Superior temporal gyrus (tissue), 1 donor: ENCODE measurements around the gene KLK4.
A peak's percentile ranks its signal among the peaks of the same experiment; 100 is the strongest.

Experiments
- DNase-seq: peaks from one replicate; pipeline ENCODE4 v3.0.0-alpha.2; 2016; ENCODE audit errors: extremely low spot score

KLK4 gene, protein sequence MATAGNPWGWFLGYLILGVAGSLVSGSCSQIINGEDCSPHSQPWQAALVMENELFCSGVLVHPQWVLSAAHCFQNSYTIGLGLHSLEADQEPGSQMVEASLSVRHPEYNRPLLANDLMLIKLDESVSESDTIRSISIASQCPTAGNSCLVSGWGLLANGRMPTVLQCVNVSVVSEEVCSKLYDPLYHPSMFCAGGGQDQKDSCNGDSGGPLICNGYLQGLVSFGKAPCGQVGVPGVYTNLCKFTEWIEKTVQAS

DNA sequence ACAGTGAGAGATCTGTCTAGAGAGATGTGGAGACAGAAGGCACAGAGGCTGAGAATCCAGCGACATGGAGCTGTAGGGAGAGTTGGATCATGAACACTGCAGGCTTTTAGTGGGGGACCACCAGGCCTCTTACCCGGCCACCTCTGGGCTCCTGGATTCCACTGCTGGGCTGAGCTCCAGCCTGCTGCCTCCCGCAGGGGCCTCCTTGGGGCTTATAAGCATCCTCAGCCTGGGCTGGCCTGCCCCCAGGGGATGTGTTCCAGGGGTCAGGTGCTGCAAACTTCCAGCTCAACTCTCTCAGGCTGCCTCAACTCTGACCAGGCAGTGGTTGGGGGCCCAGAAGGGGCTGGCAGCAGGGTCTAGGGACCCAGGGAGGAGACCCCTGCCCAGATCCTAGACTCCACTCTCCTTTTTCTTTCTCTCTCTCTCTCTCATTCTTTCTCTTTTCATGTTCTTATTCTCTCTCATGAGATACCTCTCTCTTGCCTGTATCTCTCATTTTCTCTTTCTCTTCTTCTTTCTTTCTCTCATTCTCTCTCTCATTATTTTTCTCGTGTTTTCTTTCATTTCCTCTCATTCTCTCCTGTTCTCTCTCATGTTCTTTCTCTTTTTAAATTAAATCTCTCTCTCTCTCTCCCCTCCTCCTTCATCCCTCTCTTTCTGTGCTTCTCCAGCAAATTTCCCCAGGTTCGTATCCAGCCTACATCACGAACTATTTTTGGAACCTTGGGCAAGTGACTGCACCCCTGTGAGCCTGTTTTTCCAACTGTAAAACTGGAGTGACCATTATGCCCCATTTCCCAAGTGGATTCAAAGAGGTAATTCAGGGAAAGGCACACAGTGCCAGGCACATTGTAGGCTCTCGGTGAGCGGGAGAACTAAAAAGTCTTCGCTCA is at the start of gene KLK4:
TSS of gene KLK4 (minus strand) at position 190 of the 896 bp plus-strand sequence. CDS start 657 bp downstream, outside the sequence.
- DNase-seq, result no peak

DNA sequence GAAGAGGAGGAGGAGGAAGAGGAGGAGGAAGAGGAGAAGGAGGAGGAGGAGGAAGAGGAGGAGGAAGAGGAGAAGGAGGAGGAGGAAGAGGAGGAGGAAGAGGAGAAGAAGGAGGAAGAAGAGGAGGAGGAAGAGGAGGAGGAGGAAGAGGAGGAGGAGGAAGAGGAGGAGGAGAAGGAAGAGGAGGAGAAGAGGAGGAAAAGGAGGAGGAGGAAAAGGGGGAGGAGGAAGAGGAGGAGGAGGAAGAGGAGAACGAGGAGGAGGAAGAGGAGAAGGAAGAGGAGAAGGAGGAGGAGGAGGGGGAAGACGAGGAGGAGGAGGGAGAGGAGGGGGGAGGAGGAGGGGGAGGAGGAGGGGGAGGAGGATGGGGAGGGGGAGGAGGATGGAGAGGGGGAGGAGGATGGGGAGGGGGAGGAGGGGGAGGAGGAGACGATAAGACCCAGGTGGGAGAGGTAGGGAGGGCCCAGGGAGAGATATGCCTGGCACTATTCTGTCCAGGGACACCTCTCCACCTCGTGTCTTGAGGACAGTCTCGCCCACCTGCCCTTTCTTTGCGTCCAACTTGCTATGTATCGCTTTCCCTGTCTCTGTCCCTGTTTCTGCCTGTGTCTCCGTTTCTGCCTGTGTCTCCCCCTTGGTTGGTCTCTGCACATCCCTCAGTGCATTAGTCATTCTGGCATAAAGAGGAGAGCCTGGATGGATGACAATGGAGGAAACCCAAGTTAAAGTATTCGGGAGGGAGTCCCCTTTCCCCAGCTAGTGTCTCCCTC is 48.7 kb upstream of the KLK4 start:
- no peak for DNase-seq

DNA sequence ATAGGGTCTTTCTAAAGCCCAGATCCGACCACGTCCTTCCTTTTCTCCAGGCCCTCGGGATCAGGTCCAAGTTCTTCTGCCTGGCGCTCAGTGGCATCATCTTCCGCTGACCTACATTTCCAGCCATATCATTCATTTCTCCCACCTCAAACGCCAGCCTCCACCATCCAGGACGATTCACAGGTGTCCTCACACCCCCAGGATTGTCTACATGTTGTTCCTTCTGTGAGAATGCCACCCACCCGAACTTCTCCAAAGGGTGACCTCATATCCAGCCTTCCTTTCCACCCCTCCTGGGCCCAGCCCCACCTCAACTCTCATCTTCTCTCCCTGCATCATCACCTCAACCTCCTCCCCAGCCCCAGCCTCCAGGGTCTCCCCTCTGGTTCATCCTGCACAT is 46.4 kb upstream of the KLK4 start:
- DNase-seq, result no peak

DNA sequence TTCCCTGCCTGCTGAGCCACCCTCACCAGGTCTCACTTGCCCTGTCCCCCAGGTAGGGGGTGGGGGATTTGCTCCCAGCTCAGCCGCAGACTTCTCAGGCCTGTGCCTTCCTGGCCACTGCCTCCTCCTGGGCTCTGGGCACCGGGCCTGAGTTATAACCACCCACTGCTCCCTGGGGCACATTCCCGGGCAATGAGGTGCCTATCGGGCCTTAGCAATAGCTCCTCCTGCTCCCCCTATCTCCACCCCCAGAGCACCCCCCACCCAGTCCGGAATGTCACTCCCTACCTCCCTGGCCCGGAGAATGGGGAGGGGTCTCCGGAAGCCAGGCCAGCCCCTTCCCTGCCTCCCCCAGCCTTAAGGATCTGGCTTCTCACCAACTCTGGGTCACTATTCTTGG is 41.7 kb upstream of the KLK4 start, which contains the start of gene KLK5:
TSS of gene KLK5 (minus strand) at position 129 of the 400 bp plus-strand sequence. CDS start 381 bp downstream, outside the sequence.
- DNase-seq, result no peak

DNA sequence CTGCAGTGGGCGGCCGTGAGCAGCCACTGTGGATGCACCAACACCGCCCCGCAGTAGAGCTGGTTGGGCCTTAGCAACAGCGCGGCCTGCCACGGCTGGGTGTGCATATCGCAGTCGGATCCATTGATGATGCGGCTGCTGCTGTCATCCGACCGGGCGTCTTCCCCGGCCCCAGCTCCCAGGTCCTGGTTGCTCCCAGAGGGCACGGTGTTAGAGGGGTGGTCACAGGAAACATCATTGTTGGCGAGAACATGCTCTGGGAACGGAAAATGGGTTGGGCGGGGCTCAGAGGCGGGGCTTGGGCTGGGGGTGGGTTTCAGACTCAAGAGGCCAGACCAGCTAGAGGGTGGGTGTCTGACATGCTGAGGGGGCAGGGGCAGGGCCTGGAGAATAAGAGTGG is 38.7 kb upstream of the KLK4 start:
- DNase-seq, result no peak

DNA sequence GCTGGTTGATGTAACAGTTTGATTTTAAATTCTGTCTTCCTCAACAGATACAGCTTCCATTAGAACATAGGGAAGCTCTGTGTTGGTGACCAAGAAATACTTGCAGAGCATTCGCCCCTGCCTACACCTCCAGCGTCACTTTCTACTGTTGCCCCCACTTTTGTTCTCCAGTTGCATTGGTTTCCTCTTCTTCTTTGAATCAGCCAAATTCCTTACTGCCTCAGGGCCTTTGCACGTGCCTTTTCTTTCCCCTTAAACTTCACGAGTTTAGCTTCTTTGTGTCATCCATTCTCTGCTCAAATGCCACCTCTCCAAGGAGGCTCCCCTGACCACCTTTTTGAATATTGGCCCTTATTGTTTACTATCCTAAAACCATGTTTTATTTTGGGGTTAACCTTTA is 35.9 kb upstream of the KLK4 start:
- no peak for DNase-seq

DNA sequence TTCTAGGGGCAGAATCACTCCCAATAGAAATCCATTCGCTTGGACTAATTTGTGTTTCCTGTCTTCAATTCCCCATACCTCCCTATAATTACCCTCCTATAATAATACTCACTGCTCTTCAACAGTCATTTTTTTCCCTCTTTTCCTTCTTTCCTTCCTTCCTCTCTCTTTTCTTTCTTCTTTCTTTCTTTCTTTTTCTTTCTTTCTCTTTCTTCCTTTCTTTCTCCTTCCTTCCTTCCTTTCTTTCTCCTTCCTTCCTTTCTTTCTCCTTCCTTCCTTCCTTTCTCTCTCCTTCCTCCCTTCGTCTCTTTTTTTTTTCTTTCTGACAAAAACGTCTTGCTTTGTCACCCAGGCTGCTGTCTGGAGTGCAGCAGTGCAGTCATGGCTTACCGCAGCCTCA is 33.6 kb upstream of the KLK4 start:
- no peak for DNase-seq

DNA sequence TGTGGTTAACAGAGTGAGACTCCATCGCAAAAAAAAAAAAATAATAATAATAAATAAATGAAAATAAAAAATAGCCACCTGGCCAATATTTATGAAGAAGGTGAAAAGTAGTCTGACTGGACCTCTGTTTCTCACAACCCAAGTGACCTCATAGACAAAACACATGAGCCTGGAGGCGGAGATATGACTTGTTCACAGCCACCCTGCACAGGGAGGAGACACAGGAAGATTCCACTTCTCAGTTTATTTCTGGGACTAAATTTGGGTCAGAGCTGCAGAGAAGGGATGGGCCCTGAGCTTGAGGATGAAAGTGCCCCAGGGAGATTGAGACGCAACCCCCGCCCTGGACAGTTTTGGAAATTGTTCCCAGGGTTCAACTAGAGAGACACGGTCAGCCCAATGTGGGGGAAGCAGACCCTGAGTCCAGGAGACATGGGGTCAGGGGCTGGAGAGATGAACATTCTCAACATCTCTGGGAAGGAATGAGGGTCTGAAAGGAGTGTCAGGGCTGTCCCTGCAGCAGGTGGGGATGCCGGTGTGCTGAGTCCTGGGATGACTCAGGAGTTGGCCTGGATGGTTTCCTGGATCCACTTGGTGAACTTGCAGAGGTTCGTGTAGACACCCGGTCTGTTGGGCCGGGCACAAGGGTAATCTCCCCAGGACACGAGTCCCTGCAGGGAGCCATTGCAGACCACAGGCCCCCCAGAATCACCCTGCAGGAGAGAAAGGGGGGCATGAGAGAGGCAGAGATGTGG is 32.1 kb upstream of the KLK4 start:
- no peak for DNase-seq

DNA sequence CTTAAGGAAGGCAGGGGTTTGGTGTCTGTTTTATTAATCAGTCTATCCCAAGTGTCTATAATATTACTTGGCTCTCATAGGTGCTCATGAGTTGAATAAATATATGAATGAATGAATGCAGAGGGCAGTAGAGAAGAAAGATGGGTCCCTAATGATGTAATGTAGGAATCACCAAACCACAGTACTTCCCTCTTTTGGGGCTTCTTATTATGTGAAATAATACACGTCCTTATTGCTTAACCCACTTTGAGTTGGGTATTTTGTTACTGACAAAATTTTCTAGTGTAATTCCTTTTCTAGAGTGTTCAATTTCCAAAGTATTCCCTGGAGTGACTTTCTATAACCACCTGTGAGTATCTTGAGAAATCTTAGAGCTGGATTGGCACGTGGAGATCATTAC is 28.4 kb upstream of the KLK4 start:
- no peak for DNase-seq

DNA sequence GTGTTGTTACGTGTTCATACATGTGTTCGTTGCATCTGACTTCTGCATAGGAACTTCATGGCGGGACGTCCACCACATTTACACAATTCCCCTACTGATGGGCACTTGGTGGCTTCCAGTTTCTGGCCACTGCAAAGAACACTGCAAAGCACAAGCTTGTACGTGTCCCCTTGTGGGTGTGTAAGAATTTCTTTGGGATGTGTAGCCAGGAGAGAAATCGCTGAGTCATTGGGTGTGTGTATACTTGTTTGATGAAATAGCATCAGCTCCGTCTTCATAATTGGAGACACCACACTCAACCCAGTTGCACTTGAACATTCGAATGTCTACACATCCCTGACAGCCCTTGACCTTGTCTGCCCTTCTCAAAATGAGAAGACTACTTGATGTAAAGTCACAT is 22.4 kb upstream of the KLK4 start:
- no peak for DNase-seq

DNA sequence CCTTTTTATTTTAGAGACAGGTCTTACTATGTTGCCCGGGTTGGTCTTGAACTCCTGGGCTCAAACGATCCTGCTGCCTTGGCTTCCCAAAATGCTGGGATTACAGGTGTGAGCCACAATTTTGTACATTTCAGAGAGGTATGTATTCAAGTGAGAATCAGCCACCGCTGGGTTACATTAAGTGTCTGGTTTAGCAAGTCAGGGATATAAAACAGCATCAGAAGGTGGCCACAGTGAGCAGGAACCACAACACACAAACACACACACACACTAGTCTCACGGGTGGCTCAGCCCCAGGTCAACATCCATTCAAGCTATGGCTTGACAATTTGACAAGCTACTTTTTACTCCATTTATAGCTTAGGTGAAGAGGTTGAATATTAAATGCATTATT is 21.5 kb upstream of the KLK4 start:
- DNase-seq, result no peak

DNA sequence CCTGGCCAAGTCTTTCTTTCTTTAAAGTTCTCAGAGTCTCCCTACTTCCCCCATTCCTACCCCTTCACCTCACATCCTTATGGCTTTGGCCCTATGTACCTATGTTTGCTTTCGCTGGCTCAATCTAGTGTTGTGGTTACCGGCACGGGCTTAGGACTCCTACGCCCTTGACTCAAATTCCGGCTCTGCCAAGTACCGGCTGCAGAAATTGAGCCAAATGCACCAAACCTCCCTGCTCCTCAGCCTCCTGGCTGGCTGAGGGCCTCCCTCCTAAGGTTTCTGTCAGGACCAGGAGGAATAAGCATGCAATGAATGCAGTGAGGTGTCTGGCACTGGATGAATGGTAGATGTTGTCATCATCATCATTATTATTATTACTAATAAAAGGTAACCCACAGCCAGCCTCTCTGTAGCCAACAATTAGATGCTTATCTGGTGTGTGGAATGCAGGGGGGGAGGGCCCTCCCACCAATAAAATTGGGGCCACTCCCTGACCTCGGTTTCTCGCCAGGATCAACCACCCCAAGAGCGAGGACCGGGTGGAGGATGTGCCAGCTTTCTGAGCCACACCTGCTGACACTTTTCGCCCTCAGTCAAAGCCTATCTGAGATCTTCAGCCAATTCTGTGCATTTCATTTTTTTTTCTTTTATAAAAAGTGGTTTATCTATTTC is 21.0 kb upstream of the KLK4 start:
- no peak for DNase-seq

DNA sequence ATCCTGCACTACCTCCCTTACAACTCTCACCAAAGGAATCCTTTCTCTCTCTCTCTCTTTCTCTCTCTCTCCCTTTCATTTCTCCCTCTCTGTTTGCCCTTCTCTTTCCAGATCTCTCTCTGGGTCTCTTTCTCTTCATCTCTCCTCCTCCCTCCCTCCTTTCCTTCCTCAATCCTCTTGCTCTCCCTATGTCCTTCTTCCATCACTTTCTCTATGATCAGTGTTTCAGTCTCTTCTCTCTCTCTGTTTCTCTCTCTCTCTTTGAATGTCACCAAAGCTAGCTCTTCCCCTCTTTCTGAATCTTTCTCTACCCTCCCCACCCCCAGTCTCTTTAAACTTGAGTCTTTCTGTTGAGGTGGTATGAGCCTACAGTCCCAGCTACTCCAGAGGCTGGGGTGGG is 19.8 kb upstream of the KLK4 start:
- no peak for DNase-seq

DNA sequence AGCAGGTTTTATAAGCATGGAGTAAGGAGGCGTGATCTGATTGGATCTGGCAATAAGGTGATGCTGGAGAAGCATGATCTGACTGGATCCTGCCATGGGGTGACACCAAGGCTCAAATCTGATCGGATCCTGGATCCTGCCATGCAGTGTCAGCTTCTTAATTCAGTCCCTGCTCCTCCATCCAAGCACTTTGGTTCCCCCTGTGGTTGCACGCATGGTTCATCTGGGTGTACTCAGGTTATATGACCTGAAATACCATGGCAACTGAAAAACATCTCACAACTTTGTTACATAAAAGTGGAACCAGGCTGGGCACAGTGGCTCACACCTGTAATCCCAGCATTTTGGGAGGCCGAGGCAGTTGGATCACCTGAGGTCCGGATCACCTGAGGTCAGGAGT is 17.6 kb upstream of the KLK4 start:
- DNase-seq, result no peak

DNA sequence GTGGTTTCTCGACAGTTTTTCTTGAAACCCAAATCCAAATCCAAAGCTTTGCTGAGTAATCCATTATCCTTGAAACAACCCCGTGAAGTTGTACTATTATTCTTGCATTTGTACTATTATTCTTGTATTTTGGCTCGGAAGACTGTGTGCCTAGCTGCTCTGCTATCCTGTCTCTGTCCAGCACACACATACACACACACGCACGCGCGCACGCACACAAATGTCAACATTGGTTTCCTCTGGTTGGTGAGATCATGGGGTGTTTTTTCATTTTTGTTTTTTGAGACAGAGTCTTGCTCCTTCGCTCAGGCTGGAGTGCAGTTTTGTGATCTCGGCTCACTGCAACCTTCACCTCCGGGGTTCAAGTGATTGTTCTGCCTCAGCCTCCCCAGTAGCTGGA is 14.9 kb upstream of the KLK4 start:
- no peak for DNase-seq

DNA sequence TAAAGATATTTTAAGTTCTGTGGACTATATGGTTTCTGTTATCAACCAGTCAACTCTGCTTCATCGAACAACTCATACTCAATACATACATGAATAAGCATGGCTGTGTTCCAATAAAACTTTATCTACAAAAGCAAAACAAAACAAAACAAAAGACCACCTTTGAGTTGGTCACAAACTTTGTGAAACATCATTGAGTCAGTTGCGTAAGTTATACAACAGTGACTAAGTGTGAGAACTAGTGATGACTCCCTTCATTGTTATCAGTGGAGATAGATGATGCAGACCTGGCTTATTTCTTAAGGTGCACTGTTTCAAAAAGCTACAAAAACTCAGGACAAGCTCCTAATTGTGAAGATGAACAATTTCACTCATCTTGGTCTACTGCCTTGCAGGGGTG is 14.5 kb upstream of the KLK4 start:
- no peak for DNase-seq

DNA sequence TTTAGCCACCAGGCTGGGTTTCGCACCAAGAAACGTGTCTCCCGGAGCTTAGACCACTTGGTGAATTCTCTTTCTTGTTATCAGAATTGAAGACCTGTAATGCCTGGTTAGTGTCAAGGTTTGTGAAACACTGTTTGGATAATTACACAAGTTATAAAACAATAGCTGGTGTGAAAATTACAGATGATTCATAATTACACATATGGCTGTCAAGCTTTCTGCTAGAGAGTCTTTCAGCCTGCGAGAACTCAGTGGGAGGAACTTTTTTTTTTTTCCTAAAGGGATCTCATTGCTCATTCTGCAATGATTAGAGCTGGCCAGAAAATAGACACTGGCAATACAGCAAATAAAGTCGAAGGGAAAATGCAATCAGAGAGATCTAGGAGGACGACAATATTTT is 13.4 kb upstream of the KLK4 start:
- peak; percentile 24 for DNase-seq

DNA sequence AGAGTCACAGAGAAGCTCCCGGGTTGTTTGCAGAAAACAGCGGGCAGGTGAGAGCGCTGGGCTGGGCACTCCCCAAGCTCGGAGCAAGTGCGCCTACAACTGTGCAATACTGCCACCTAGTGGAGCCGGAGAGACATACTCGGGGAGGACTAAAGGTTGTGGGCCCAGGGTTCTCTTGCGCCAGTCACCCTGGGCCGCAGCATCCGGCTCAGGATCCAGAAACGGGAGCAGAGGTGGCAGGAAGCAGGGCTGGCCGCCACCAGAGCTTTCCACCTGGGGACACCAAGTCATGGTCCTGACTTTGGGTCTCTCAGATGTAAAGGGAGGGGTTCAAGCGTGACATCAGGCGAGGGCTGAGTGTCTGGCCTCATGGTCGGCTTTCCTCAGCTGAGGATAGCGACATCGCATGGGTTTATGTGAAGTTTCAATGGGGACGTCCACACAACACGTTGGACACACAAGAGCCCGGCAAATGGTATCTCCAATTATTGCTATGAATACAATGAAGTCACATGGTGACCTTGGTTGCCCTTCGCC is 11.2 kb upstream of the KLK4 start:
- peak; percentile 87 for DNase-seq

DNA sequence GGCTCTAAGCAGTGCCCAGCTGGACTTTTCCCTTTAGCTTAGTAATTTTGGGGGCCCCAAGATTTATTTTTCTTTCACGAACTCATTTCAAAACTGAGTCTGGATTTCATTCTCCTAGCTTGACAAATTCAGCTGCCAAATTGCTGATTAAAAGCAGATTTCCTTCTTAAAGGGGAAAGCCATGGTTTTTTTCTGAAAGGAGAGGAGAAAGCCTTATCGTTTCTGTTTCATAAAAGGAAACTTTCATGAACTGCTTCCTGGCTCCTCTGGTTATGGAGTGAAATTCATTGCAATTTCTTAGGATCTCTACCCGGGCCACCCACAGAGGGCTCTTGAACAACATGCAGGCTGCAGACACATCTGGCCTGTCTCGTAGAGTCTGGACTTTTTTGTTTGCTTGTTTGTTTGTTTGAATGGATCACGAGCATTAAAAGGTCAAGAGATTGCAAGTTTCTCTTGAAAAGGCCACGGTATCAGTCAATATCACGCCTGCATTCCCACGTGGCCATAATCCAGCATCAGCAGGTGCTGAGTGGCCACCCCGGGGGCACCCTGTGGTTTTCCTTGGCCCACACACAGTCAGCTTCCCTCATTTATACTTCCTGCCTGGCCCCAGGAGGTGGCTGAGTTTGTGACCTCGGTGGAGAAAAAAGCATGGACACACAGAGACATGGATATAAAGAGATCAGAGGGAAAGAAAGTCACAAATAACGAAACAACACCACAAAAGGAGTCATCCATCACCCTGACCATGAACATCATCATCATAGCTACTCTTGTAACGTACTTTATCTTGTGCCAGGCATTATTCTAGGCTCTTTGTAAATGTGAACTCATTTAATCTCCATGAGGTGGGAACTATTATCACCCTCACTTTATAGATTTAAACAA is 10.5 kb upstream of the KLK4 start:
- no peak for DNase-seq

DNA sequence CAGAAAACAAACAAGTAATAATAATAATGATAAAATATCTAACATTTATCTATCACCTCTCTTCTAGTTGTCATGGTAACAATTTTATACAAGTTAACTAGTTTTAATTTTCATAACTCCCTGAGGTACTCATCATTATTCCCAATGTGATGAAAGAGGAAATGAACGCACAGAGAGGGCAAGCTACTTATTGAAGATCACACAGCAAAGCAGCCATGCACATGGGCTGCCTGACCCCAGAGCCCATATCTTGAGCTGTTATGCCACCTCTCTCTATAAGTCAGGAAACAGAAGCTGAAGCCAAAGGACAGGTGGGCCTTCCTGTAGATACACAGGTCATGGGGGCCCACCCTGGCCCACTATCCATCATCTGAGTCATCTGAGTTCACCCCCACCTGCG is 4.9 kb upstream of the KLK4 start:
- no peak for DNase-seq
